ENCODE data around the gene GID8.

GID8 gene

GRCh38 chr20:62993856-62994494, 56.0 kb downstream of the GID8 start:
- Histone ChIP-seq H2AFZ (ENCODE audit: low read length, unreplicated experiment) (no peak overlapping the region), H3K4me1 (ENCODE audit: control insufficient read depth, insufficient read depth, low read length, unreplicated experiment) (no peaks in the 10 kb centered on the region), H3K27ac (ENCODE audit: low read depth, low read length) (no peak overlapping the region), H3K79me2 (ENCODE audit: control insufficient read depth, insufficient read depth, low read length, unreplicated experiment) (no peaks in the 10 kb centered on the region), H3K4me3 (ENCODE audit: low read depth, low read length) (no peak overlapping the region), H3K27me3 (ENCODE audit: insufficient read depth, low read length) (peaks cover 57% of the 10 kb centered on the region), H3K36me3 (ENCODE audit: insufficient read depth, low read length) (no peaks in the 10 kb centered on the region)

GRCh38 chr20:62994869-62995281, 56.9 kb downstream of the GID8 start:
- no peak overlapping the region for H3K4me3 ChIP-seq (ENCODE audit: low read depth, low read length)
- H3K27me3 ChIP-seq (ENCODE audit: insufficient read depth, low read length), result peaks cover 66% of the 10 kb centered on the region
- no peaks in the 10 kb centered on the region for H3K4me1 ChIP-seq (ENCODE audit: control insufficient read depth, insufficient read depth, low read length, unreplicated experiment)
- no peak overlapping the region for H2AFZ ChIP-seq (ENCODE audit: low read length, unreplicated experiment)
- H3K36me3 ChIP-seq (ENCODE audit: insufficient read depth, low read length), result no peaks in the 10 kb centered on the region
- no peaks in the 10 kb centered on the region for H3K79me2 ChIP-seq (ENCODE audit: control insufficient read depth, insufficient read depth, low read length, unreplicated experiment)
- no peak overlapping the region for H3K27ac ChIP-seq (ENCODE audit: low read depth, low read length)

- no peaks in the 10 kb centered on the region for H3K36me3 ChIP-seq (ENCODE audit: insufficient read depth, low read length)
- H3K4me3 ChIP-seq (ENCODE audit: low read depth, low read length), result no peak overlapping the region
- no peaks in the 10 kb centered on the region for H3K4me1 ChIP-seq (ENCODE audit: control insufficient read depth, insufficient read depth, low read length, unreplicated experiment)
- no peak overlapping the region for H2AFZ ChIP-seq (ENCODE audit: low read length, unreplicated experiment)
- no peak overlapping the region for H3K27ac ChIP-seq (ENCODE audit: low read depth, low read length)
- peaks cover 72% of the 10 kb centered on the region for H3K27me3 ChIP-seq (ENCODE audit: insufficient read depth, low read length)
- no peaks in the 10 kb centered on the region for H3K79me2 ChIP-seq (ENCODE audit: control insufficient read depth, insufficient read depth, low read length, unreplicated experiment)
These were observed 57.5 kb downstream of the GID8 start for GRCh38 chr20:62995481-62995880.

- H3K79me2 ChIP-seq (ENCODE audit: control insufficient read depth, insufficient read depth, low read length, unreplicated experiment), result no peaks in the 10 kb centered on the region
- H3K4me3 ChIP-seq (ENCODE audit: low read depth, low read length), result no peak overlapping the region
- no peak overlapping the region for H2AFZ ChIP-seq (ENCODE audit: low read length, unreplicated experiment)
- no peaks in the 10 kb centered on the region for H3K4me1 ChIP-seq (ENCODE audit: control insufficient read depth, insufficient read depth, low read length, unreplicated experiment)
- H3K27me3 ChIP-seq (ENCODE audit: insufficient read depth, low read length), result peaks cover 74% of the 10 kb centered on the region
- no peaks in the 10 kb centered on the region for H3K36me3 ChIP-seq (ENCODE audit: insufficient read depth, low read length)
- no peak overlapping the region for H3K27ac ChIP-seq (ENCODE audit: low read depth, low read length)
These were observed 58.1 kb downstream of the GID8 start for GRCh38 chr20:62995898-62996595.

- H3K79me2 ChIP-seq (ENCODE audit: control insufficient read depth, insufficient read depth, low read length, unreplicated experiment), result no peaks in the 10 kb centered on the region
- H3K27me3 ChIP-seq (ENCODE audit: insufficient read depth, low read length), result peaks cover 75% of the 10 kb centered on the region
- no peak overlapping the region for H2AFZ ChIP-seq (ENCODE audit: low read length, unreplicated experiment)
- no peak overlapping the region for H3K4me3 ChIP-seq (ENCODE audit: low read depth, low read length)
- no peaks in the 10 kb centered on the region for H3K36me3 ChIP-seq (ENCODE audit: insufficient read depth, low read length)
- H3K27ac ChIP-seq (ENCODE audit: low read depth, low read length), result no peak overlapping the region
- H3K4me1 ChIP-seq (ENCODE audit: control insufficient read depth, insufficient read depth, low read length, unreplicated experiment), result no peaks in the 10 kb centered on the region
These were observed 58.6 kb downstream of the GID8 start for GRCh38 chr20:62996596-62996982.

GRCh38 chr20:62997417-62998035, 59.6 kb downstream of the GID8 start:
- Histone ChIP-seq H3K79me2 (ENCODE audit: control insufficient read depth, insufficient read depth, low read length, unreplicated experiment) (no peaks in the 10 kb centered on the region), H2AFZ (ENCODE audit: low read length, unreplicated experiment) (no peak overlapping the region), H3K27me3 (ENCODE audit: insufficient read depth, low read length) (peaks cover 78% of the 10 kb centered on the region), H3K27ac (ENCODE audit: low read depth, low read length) (no peak overlapping the region), H3K4me3 (ENCODE audit: low read depth, low read length) (no peak overlapping the region), H3K4me1 (ENCODE audit: control insufficient read depth, insufficient read depth, low read length, unreplicated experiment) (no peaks in the 10 kb centered on the region), H3K36me3 (ENCODE audit: insufficient read depth, low read length) (no peaks in the 10 kb centered on the region)

Data from ACC112 (cell line).